ENCODE results near the gene CMTM6.

Gene CMTM6

DNA sequence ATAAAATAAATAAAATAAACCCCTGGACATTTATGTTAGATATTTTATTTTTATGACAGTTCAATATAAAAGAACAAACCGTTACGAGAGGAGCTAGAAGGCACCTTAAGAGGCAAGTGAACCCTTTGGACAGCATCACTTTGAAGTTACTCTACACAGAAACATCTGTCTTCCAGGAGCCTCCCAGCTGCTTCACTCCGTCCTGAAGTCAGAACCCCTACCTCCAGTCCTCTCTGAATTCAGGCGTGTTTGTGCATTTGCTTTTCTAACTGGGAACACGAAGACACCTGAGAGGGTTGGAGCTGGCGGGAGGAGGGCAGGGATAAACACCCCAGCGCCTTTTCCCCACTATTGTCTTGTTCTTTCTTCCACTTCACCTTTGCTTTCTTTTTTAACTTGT is 64.8 kb downstream of the CMTM6 start:
- TF ChIP-seq, protein P1, sequence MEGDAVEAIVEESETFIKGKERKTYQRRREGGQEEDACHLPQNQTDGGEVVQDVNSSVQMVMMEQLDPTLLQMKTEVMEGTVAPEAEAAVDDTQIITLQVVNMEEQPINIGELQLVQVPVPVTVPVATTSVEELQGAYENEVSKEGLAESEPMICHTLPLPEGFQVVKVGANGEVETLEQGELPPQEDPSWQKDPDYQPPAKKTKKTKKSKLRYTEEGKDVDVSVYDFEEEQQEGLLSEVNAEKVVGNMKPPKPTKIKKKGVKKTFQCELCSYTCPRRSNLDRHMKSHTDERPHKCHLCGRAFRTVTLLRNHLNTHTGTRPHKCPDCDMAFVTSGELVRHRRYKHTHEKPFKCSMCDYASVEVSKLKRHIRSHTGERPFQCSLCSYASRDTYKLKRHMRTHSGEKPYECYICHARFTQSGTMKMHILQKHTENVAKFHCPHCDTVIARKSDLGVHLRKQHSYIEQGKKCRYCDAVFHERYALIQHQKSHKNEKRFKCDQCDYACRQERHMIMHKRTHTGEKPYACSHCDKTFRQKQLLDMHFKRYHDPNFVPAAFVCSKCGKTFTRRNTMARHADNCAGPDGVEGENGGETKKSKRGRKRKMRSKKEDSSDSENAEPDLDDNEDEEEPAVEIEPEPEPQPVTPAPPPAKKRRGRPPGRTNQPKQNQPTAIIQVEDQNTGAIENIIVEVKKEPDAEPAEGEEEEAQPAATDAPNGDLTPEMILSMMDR (IDR thresholded peaks at IDR 0.05; ENCODE audit: low read depth, low read length): no peak
- no peak overlapping the region for H3K4me3 ChIP-seq (ENCODE audit: low read depth, low read length)

DNA sequence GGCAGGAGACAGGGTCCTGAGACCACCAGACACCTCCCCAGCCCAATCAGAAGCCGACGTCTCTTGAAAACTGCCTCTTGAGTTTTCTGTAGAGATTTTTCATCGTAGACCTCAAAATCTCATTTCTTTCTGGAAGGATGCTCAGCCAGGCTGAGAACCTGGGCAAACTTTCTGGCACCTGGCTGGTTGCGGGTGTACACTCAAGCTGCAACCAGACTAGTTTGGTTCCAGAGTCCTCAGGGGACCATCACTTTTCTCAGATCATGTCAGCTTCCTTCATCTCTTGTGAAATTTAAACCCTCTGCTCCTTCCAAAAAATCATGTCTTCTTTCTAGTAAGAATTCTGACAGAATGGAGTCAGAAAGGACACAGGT is 65.8 kb downstream of the CMTM6 start:
- TF ChIP-seq, protein P1 (IDR thresholded peaks at IDR 0.05; ENCODE audit: low read depth, low read length): no peak
- H3K4me3 ChIP-seq (ENCODE audit: low read depth, low read length): no peak overlapping the region

DNA sequence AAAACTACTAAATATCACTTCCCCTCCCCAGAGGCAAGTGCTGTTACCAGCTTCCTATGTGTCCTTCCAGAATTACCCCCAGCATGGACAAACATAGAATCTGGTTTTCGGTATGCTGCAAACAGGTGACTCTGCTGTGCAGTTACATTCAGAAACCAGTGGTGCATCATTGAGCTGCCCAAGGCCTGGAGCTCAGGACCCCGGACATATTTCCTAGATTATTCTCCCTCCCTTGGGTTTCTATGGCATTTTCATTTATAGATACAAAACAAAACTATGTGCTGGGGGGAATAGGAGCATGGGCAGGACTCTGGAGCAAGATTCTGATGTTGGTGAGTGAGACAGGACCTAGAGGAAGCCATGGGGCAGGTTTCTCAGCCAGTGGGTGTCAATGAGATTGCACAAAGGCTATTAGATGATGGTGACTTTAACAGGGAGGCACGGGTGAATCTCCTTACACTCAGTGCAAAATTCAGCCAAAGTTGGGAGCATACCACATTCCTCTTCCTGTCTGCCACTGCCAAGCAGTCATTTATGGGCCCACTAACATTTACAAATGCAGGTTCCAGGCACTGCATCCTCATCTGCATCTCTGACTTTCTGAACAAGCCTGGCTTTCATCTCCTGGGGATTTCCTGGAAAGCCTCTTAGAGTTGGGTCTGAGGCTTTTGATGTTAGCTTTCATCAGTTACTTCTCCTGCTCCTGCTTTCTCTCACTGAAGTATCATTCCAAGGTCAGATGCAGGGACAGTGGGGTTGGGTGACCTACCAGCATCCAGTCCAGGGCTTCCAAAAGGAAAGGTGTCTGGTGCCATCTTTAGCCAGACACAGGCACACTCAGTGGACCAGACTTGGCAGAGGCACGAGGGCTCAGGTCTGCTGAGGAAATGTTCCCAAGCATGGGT is 66.5 kb downstream of the CMTM6 start:
- TF ChIP-seq, protein P1 (IDR thresholded peaks at IDR 0.05; ENCODE audit: low read depth, low read length): no peak
- no peak overlapping the region for H3K4me3 ChIP-seq (ENCODE audit: low read depth, low read length)

DNA sequence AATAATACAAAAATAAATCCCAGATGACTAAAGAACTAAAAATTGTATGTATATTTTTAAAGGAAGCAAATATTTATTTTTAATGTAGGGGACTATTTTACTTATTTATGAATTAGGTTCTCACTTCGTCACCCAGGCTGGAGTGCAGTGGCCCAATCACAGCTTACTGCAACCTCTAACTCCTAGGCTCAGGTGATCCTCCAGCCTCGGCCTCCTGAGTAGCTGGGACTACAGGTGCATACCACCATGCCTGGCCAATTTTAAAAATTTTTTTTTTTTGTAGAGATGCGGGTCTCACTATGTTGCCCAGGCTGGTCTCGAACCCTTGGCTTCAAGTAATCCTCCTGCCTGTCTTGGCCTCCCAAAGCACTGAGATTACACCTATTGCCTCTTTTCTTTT is 68.4 kb downstream of the CMTM6 start:
- TF ChIP-seq, protein P1 (IDR thresholded peaks at IDR 0.05; ENCODE audit: low read depth, low read length): no peak
- H3K4me3 ChIP-seq (ENCODE audit: low read depth, low read length): no peak overlapping the region

DNA sequence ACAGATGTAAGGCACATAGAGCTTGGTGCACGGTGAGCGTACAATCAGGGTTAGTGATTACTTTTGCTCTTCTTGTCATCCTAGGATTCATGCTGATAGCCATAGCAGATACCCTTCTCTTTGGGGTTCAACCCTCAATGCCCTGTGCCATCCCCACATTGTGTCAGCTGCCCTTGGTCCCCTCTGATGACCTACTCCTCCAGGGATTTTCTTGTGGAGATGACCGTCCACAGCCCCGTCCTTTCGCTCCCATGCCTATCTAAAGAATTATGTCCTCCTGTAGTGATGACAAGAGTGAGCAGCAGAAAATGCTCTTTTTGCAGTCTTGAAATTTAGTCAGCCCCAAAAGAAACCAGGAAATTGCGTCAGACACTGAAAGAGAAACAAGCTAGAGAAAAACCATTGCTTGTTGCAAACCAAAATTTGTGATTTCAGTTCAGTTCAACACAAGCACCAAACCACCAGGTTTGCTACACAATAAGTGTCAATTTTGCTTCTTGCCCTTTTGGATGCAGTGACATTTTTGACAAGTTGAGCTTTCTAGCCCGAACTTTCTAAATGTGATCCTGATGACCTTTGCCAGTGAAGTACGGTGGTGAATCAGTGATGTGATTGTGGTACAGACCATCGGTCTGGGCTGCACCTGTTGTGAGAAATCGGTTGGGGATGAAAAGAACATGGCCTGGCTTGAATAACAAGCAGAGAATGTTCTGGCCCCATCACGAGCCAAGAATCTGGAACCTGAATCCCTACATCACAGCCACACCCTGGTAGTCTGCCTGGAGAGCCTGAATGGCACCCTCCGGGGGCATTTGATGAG is 69.7 kb downstream of the CMTM6 start:
- no peak overlapping the region for H3K4me3 ChIP-seq (ENCODE audit: low read depth, low read length)
- TF ChIP-seq, protein P1 (IDR thresholded peaks at IDR 0.05; ENCODE audit: low read depth, low read length): no peak

DNA sequence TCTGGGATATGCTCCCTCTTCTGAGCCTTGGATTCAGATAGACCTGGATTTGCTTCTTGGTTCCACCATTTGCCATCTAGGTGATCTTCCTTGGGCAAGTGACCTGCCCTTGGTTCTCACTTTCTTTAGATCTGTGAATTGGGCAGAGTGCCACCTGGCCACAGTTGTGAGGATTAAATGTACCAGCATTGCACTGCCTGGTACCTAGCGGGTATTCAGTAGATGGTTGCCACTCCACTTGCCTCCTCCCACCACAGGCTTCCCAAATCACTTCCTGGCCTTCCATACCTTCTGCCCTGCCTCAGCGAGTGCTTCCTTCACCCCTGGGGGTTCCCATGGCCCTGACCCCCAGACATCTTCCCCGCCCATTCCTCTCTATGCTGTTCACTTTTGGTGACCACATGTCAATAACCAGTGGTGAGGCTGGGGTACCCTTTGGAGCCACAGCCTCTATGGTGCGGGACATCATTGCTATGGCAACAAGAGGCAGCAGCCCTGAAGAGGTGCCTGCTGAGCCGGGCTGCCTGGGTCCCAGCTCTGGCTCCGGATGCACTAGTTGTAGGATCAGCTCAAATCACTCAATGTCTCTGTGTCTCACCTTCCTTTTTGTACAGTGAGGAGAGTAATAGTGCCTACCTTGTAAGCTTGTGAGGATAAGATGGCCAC is 70.5 kb downstream of the CMTM6 start:
- no peak overlapping the region for H3K4me3 ChIP-seq (ENCODE audit: low read depth, low read length)
- TF ChIP-seq, protein P1 (IDR thresholded peaks at IDR 0.05; ENCODE audit: low read depth, low read length): no peak

Data from WI38 (cell line).